Tibial artery (tissue), 4 donors: ENCODE data around the gene PTBP1.

Experiments used
- DNase-seq, 2 donors: peaks; one replicate each; pipeline ENCODE4 v3.0.0-alpha.2; 2019
- H3K27ac ChIP-seq, 2 donors: fragments of 200-600 bp; sonication (generic) in 1 of 2; 1 replicate in 1 of 2; 2 replicates in 1 of 2; pipeline ENCODE4 v1.5.1; 2018 to 2019; ENCODE audit warnings: mild to moderate bottlenecking in 1 of 2
- H3K27me3 ChIP-seq, 2 donors: fragments of 200-600 bp; sonication (generic) in 1 of 2; one replicate each; pipeline versions ENCODE4 v1.5.1 to v1.6.0; 2016 to 2019
- H3K36me3 ChIP-seq, 3 donors: fragments of 200-600 bp; sonication (generic) in 2 of 3; one replicate each; pipeline ENCODE4 v1.5.1; 2016 to 2019; ENCODE audit warnings: mild to moderate bottlenecking in 2 of 3
- H3K4me1 ChIP-seq, 4 donors: fragments of 200-600 bp; sonication (generic) in 2 of 4; 1 replicate in 3 of 4; 2 replicates in 1 of 4; pipeline ENCODE4 v1.5.1; 2016 to 2019
- H3K4me3 ChIP-seq, 2 donors: fragments of 200-600 bp; sonication (generic) in 1 of 2; 1 replicate in 1 of 2; 2 replicates in 1 of 2; pipeline ENCODE4 v1.5.1; 2018 to 2019; ENCODE audit warnings: mild to moderate bottlenecking in 2 of 2
- H3K9me3 ChIP-seq, 3 donors: fragments of 200-600 bp; sonication (generic) in 1 of 3; one replicate each; pipeline ENCODE4 v1.5.1; 2016 to 2019
- intact Hi-C: fragments of 100-400 bp; cut with DNase I; formaldehyde crosslinking; loops from one replicate; pipeline ENCODE4 v1.15.0; 2023; ENCODE audit warnings: low total_unique reads
- TF ChIP-seq, protein P1 (sequence below), 2 experiments: fragments of 200-600 bp in 1 of 2; fragments of 450-650 bp in 1 of 2; IDR thresholded peaks; one replicate each; pipeline ENCODE4 v1.5.1; 2017 to 2019; ENCODE audit warnings: antibody characterized with exemption in 2 of 2, mild to moderate bottlenecking in 1 of 2, moderate library complexity in 1 of 2

Gene PTBP1

DNA sequence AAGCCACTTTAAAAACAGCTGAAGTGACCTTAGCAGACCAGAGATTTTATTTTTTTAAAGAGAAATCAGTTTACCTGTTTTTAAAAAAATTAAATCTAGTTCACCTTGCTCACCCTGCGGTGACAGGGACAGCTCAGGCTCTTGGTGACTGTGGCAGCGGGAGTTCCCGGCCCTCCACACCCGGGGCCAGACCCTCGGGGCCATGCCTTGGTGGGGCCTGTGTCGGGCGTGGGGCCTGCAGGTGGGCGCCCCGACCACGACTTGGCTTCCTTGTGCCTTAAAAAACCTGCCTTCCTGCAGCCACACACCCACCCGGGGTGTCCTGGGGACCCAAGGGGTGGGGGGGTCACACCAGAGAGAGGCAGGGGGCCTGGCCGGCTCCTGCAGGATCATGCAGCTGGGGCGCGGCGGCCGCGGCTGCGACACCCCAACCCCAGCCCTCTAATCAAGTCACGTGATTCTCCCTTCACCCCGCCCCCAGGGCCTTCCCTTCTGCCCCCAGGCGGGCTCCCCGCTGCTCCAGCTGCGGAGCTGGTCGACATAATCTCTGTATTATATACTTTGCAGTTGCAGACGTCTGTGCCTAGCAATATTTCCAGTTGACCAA lies 13.7 kb downstream of the PTBP1 start:
- intact Hi-C loops: no loop called here
- Histone ChIP-seq H3K27ac (no peak overlapping the region), H3K9me3 (no peaks in the 10 kb centered on the region), H3K4me3 (no peak overlapping the region), H3K36me3 (peaks cover 67 to 76% (median 72%) of the 10 kb centered on the region in 3 donors), H3K4me1 (peaks cover 0 to 3% (median 0%) of the 10 kb centered on the region in 4 donors), H3K27me3 (no peaks in the 10 kb centered on the region)
- DNase-seq: no peak
- TF ChIP-seq, protein P1, sequence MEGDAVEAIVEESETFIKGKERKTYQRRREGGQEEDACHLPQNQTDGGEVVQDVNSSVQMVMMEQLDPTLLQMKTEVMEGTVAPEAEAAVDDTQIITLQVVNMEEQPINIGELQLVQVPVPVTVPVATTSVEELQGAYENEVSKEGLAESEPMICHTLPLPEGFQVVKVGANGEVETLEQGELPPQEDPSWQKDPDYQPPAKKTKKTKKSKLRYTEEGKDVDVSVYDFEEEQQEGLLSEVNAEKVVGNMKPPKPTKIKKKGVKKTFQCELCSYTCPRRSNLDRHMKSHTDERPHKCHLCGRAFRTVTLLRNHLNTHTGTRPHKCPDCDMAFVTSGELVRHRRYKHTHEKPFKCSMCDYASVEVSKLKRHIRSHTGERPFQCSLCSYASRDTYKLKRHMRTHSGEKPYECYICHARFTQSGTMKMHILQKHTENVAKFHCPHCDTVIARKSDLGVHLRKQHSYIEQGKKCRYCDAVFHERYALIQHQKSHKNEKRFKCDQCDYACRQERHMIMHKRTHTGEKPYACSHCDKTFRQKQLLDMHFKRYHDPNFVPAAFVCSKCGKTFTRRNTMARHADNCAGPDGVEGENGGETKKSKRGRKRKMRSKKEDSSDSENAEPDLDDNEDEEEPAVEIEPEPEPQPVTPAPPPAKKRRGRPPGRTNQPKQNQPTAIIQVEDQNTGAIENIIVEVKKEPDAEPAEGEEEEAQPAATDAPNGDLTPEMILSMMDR (IDR thresholded peaks at IDR 0.05): no peak

DNA sequence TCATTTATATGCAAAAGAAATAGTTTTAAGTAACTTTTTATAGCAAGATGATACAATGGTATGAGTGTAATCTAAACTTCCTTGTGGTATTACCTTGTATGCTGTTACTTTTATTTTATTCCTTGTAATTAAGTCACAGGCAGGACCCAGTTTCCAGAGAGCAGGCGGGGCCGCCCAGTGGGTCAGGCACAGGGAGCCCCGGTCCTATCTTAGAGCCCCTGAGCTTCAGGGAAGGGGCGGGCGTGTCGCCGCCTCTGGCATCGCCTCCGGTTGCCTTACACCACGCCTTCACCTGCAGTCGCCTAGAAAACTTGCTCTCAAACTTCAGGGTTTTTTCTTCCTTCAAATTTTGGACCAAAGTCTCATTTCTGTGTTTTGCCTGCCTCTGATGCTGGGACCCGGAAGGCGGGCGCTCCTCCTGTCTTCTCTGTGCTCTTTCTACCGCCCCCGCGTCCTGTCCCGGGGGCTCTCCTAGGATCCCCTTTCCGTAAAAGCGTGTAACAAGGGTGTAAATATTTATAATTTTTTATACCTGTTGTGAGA lies 14.3 kb downstream of the PTBP1 start:
- no peaks in the 10 kb centered on the region for H3K27me3 ChIP-seq
- TF ChIP-seq, protein P1 (IDR thresholded peaks at IDR 0.05): no peak
- no peaks in the 10 kb centered on the region for H3K4me1 ChIP-seq
- no peak for DNase-seq
- no peak overlapping the region for H3K4me3 ChIP-seq
- H3K36me3 ChIP-seq: peaks cover 61 to 70% (median 66%) of the 10 kb centered on the region in 3 donors
- no peaks in the 10 kb centered on the region for H3K9me3 ChIP-seq
- intact Hi-C loops: no loop called here
- H3K27ac ChIP-seq: no peak overlapping the region

DNA sequence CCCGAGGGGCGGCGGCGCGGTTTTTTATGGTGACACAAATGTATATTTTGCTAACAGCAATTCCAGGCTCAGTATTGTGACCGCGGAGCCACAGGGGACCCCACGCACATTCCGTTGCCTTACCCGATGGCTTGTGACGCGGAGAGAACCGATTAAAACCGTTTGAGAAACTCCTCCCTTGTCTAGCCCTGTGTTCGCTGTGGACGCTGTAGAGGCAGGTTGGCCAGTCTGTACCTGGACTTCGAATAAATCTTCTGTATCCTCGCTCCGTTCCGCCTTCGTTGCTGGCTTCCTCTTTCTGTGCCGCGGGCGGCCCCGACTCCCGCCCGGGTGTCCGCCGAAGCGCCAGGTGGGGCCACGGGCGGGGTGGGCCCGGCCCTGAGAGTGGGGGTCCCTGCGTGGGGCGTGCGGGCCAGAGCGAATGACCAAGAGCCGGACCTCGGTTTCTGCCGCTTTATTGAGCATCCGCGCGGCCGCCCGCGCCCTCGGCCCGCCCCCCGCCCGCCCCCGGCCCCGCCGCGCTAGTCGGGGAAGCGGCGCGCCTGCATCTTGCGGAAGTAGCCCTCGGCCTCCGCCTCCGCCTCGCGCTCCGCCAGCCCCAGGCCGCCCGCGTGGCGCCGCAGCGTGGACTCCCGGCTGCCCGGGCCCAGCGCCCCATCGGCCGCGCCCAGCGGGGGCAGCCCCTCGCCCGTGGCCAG lies 14.9 kb downstream of the PTBP1 start:
- peaks cover 55 to 64% (median 60%) of the 10 kb centered on the region in 3 donors for H3K36me3 ChIP-seq

DNA sequence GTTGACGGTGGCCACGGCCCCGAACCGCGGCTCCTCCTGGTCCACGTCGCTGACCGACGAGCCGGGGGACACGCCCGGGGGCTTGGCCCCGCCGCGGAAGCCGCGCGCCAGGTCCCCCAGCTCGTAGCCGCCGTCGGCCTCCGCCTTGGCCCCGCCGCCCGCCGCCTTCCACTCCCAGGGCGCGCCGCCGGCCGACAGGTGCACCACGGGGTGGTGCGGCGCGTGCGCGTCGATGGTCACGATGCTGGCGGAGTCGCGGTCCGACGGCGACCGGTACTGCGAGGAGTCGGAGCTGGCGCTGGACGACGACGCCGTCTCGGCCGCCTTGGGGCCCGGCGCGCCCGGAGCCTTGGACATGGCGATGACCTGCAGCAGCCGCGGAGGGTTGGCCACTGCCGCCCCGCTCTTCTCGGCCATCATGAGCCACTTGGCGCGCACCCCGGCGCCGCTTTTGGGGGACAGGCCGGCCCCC lies 15.5 kb downstream of the PTBP1 start:
- Histone ChIP-seq H3K4me3 (no peak overlapping the region), H3K27ac (no peak overlapping the region), H3K27me3 (no peaks in the 10 kb centered on the region), H3K4me1 (no peaks in the 10 kb centered on the region), H3K9me3 (no peaks in the 10 kb centered on the region), H3K36me3 (peaks cover 49 to 58% (median 54%) of the 10 kb centered on the region in 3 donors)
- no peak for DNase-seq
- intact Hi-C loops: no loop called here
- TF ChIP-seq, protein P1 (IDR thresholded peaks at IDR 0.05): no peak

More for the DNA sequence above, 14.9 kb downstream of the PTBP1 start:
- Histone ChIP-seq H3K27me3 (no peaks in the 10 kb centered on the region), H3K27ac (no peak overlapping the region), H3K4me3 (no peak overlapping the region), H3K9me3 (no peaks in the 10 kb centered on the region), H3K4me1 (no peaks in the 10 kb centered on the region)
- TF ChIP-seq, protein P1 (IDR thresholded peaks at IDR 0.05): no peak
- no peak for DNase-seq
- intact Hi-C loops: no loop called here

DNA sequence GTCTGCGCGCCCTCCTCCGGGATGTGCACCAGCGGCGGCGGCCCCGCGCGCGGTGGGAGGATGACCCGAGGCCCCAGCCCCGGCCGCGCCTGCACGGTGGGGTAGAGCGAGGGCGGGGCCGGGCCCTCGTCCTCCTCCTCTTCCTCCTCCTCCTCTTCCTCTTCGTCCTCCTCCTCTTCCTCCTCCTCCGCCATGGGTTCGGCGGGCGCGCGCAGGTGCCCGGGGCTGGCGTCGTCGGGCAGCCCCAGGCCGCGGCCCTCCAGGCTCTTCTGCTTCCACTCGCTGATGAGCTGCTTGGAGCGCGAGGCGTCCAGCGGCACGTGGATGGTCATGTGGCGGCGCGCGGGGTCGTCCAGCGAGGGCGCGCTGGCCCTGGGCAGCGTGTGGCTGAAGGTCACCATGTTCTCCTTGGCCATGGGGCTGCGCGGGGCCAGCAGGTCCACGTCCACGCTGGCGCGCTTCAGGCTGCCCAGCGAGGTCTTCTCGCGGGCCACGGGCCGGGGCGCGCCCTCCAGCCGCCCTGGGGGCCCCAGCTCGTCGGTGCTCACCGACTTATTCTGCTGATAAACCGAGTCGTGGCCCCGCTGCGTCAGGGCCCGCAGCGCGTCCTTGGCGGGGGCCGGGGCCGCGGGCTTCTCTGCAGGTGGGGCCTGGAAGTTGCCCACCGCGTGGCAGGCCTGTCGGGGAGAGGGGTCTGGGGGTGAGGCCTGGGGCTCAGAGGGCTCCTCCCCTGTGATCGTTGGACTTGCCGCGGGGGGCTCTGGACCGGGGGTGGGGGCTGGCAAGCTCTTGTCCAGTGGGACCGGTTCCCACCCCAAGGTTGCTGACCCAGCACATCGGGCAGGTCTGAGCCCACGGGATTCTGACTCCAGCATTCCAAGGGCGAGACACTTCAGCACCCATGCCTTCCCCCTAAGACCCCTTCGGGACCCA lies 16.2 kb downstream of the PTBP1 start:
- Histone ChIP-seq H3K36me3 (peaks cover 42 to 51% (median 47%) of the 10 kb centered on the region in 3 donors), H3K27me3 (no peaks in the 10 kb centered on the region), H3K27ac (no peak overlapping the region), H3K9me3 (no peaks in the 10 kb centered on the region), H3K4me3 (no peak overlapping the region), H3K4me1 (no peaks in the 10 kb centered on the region)
- intact Hi-C loops: no loop called here
- DNase-seq: no peak
- TF ChIP-seq, protein P1 (IDR thresholded peaks at IDR 0.05): no peak
